Colon (tissue), 2 donors: Measurements from ENCODE around the gene FSTL5.
"Not testable (repeated sequence)": the region's sequence is repeated elsewhere in the genome, so short reads cannot be mapped to it uniquely, and the experiment has no call there.

Experiments
- FAIRE-seq: peaks from 2 replicates; lab custom pipeline; 2012; peaks lifted over from hg19 to GRCh38; lab: Jason Lieb, UNC
- donor health status: control.
- donor health status: control.

Gene FSTL5

DNA sequence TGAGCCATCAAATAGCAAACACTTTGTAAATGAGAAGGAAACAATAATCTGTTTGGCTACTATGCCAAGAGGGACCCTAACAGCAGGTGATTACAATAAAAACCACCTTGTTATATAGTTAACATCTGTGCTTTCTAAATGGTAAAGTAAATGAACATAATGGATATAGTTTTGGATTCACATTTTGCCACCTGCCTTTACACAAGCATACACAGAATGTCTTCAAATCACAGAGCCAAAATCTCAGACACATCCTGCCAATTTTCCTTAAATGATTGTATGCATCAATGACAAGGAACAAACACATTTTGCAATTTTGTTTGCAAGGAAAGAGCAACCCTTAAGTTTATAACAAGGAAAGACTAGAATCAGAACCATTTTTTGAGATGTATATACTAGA lies 334.2 kb downstream of the FSTL5 start:
- no peak for FAIRE-seq

DNA sequence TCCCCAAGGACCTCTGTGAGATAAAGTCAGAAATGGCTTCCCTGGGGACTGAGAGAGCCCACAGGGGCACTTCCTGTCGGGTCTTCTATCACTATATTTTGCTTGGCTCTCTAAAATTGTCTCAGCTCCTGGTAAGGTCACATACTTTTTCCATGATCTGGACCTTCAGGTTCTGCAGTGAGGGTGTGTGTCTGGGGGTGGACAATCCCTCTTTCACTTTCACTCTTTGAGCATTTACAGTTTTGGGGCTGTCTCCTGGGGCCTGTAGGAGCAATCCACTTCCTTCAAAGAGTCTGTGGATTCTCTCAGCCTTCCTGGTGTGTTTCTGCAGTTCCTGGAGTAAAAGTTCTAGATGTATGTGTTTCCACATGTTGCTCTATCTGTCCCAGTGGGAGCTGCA lies 335.7 kb downstream of the FSTL5 start:
- FAIRE-seq = no peak

DNA sequence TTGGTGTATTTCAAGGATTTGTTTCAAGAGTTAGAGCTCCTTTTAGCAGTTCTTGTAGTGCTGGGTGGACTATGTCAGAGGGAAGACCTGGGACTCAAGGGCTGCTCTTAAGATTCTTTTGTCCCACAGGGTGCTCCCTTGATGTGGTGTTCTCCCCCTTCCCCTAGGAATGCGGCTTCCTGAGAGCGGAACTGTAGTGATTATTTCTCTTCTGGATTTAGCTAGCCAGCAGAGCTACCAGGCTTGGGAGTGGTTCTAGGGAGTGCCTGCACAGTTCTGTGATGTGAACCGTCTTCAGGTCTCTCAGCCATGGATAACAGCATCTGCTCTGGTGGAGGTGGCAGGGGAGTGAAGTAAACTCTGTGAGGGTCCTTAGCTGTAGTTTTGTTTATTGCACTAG lies 336.8 kb downstream of the FSTL5 start:
- FAIRE-seq = no peak

DNA sequence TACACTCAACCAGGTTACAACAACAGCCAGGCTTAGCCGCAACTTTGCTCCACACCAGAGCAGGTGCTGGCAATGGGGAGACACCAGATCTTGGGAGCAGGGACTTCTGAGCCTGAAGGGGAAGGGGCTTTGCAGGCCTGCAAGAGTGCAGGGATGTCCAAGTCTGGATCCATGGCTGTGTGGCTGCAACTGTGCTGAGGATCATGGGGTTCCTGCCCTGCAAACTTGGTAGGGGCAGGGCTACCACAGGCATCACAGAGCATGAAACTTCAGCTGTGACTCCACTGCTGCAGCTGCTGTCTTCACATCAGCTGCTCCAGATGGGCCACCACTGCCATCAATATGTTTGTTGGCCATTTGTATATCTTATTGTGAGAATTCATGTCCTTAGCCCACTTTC lies 340.4 kb downstream of the FSTL5 start:
- FAIRE-seq = no peak

DNA sequence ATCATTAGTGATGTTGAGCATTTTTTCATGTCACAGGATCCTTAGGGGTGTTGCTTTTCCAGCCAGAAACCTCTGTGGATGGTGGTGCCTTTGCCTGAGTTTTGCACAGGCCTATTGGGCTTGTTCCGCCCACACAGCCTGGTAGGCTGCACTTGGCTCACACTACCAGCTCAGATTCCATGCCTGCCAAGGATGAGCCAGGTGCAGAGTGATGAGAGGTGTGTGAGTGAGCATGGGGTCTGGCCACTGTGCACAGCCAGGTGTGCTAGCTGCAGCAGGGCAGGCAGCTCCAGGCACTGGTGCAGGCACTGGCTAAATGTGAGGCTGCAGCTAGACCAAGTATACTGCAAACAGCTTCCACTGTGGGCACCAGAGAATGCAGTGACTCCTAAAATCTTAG lies 341.6 kb downstream of the FSTL5 start:
- no peak for FAIRE-seq

DNA sequence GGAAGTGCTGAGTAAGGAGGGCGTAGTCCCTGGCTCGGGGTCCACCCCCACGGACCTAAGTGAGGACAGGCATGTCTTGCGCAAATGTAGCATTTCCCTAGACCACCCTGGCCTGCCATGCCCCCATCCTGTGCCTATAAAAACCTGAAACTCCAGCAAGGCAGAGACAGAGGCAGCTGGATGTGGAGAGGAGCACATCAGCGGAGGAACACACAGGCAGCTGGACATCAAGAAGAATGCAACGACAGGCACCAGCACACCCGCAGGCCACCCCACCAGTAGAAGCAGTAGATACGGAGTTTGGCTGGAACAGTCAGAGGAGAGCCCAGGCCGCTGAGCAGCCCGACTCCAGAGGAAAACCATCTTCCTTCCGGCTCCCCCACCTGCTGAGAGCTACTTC lies 345.9 kb downstream of the FSTL5 start:
- FAIRE-seq = no peak

DNA sequence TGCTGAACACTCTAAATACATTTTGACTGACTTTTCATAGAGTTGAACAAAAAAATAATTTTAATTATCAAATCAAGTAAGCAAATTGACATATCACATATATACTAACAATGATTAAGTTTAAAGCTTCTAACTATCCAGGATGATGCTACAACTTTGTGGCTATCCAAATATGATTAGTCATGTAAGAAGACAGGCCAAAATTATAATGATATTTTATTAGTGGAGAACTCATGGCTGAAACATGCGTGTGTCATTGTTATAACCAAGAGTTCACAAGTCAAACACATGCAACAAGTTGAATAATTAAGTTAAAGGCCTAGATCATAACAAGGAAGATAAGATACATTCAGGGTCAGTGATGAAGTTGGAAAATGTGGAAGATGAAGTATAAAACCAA lies 346.8 kb downstream of the FSTL5 start:
- no peak for FAIRE-seq

DNA sequence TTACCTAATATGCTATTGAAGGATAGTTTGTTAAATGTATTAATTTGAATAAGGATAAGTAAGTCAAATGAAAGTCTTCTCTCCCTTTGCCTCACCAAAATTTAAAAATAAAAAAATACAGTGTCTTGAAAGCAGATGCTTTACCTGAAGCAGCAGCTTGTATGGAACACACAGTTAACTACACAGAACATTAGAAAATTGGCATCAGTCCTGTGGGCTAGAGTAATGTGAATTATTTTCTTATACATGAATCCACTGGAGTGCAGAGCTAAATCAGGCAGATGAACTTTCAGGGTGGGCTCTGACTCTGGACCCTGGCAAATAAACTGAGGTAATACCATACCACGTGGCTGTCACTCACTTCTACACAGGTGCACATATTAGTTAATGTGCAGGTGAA lies 348.0 kb downstream of the FSTL5 start:
- FAIRE-seq = no peak

DNA sequence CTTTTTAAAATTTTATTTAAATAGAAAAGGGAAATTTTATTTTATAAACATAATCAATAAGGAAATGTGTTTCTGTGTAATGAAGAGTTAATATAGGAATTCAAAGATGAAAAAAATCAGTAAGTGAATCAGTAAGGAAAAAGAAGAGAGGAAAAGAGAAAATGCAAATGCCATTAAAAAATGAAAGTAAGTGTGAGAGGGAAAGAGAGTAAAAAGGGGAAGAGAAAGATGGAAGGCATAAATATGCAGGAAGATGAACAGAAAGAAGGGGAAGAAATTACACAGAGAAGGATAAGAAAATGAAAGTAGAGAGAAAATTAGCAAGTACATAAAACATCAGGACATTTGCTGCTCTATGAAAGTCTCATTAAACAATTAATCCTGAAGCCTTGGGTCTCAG lies 349.9 kb downstream of the FSTL5 start:
- FAIRE-seq = no peak

DNA sequence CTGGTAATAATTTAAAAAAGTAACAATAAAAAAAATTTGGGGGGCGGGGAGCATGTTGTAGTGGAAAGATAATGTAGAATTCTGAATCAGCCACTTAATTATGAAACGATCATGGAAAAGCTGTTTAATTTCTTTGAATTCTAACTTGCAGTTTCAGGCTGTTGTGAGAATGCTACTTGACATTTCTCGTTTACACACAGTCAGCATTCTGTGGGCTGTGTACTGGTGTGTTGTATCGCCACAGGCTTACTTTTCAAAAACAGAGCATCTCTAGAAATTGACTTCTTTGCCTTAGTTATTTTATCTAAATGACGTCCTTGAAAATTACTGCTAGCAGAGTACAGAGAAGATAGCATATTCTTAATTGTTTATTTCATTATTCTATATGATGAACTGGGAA lies 350.4 kb downstream of the FSTL5 start:
- no peak for FAIRE-seq

DNA sequence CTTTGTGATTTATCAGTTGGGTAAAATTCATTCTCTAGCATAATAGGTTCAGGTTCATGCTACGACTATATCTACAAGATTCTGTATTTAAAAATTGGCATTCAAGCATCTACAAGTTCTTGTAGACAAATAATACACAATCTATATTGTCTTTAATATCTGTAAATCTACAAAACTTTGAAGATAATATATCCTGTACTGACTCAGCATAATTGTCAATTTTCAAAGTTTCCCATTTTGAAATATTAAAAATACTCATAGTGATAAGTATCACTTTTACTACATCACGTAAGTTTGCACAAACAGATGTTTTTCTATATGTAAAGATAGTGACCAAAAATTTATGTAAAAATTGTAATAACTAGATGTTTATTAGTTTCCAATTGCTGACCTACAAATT lies 360.6 kb downstream of the FSTL5 start:
- no peak for FAIRE-seq

DNA sequence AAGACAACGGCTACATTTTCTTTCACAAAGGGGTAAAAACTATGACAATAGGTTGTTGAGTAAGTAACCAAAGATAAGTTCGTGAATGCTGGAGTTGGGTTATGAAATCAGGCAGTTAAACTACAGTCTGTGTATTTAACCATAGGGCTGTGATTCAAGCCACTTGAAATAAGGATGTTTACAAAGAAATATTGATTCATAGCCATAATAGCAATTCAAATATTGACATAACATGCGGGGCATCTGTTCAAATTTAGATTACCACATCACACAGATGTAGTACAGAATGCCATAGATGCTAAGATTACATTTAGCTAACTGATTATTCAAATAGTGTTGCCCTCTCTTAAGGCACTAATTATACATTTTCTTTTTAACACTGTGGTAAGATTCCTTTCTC lies 364.1 kb downstream of the FSTL5 start:
- FAIRE-seq = no peak

DNA sequence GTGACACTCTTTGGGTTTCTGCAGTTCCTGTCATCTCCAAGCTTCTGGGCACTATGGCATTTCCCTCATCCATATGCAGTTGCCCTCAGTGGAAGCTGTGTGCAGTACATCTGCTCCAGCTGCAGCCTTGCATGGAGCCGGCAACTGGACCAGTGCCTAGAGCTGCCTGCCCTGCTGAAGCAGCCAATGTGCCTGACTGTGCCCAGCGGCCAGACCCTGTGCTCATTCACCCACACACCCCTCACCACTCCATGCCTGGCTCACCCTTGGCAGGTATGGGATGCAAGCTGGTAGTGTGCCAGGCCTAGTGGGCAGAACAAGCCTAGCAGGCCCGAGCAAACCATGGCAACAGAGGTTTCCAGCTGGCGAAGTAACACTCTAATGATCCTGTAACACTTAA lies 370.8 kb downstream of the FSTL5 start:
- no peak for FAIRE-seq

DNA sequence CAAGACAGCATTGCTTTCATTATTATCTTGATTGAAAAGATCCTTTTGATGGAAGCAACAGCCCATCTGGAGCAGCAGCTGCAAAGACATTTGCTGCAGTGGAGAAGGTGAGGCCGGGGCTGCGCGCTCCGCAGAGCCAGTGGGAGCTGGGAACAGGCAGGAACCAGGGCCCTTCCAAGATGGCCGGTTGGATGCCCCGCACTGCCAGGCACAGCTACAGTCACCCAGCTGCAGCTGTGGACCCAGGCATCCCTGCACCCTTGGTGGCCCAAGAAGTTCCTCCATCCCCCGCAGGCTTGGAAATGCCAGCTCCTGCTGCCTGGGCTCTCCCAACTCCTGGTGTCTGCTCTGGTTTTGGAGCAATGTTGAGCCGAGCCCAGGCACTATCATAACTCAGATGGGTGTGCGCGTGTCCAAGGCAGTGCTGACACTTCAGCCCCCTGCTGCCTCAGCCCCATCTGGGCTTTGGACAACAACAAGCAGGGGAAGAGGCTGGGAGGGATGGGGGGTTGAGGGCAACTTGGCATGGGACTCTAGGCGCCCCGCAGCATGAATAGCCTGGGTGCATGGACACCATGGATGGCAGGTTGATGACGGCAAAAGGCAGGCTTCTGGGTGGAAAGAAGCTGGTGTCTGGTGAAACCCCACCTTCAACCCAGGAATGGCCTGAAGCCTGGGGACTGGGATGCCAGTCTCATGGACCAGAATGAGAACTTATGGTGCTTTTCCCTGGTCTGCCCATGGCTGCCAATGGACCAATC lies 371.8 kb downstream of the FSTL5 start:
- no peak for FAIRE-seq

DNA sequence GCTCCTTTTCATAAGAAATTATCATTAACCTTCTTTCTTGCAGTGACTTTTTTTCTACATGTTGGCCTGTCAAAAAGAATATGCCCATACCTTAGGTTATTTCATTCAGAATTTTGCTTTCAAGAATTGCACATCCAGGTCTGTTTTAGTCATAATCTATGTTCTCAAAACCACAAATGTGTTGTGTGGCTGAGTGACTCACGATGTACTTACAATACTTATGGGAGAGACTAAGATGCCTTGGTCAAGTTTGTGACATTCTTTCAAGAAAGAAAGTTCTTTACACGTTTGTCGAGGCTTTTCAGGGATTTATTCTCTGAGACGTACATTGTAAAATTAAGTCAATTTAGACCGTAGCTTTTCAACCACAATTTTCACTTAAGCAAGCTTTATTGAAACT lies 396.7 kb downstream of the FSTL5 start:
- FAIRE-seq = no peak

DNA sequence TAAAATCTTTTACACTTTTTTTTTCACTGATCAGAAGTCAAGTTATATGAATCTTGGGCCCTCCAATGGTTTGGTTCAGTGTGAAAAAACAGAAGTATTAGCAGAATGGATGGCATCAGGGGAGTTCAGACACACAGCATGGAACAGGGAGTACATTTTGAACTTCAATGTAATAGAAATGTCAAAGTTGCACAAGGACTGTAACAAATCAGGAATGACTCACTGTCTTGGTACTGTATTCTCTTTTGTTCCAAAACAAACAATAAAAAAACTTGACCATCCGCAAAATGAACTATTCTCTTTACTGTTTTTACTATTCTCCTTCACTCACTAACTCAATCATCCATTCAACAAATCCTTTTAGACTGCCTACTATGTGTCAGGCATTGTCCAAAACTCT lies 401.0 kb downstream of the FSTL5 start:
- FAIRE-seq = no peak

DNA sequence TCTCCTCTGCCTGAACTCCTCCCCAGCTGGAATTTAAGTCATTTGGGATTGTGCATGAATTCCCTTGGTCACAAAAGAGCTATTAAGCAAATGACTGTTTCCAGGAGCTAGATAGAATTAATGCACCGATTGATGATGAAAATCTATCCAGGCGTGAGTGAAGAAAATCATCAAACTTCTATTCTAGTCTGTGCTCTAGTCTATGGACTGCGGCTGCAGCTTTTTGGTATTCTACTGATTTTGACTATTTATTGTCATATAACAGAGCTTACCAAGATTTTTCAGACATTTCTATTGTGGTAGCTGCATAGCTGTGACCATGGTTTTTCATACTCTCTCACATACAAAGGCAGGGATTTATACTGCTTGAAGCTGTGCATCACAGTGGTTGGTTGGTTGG lies 403.8 kb downstream of the FSTL5 start:
- no peak for FAIRE-seq

DNA sequence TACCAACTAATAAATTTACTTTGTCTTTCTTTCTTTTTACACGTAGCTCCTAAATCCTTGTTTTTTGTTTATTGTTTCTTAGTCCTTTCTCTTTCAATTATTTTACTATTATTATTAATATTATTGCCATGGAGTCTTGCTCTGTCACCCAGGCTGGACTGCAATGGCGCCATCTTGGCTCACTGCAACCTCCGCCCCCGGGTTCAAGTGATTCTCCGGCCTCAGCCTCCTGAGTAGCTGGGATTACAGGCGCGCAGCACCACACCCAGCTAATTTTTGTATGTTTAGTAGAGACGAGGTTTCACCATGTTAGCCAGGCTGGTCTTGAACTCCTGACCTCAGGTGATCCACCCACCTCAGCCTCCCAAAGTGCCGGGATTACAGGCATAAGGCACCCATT lies 405.4 kb downstream of the FSTL5 start:
- FAIRE-seq = not testable (repeated sequence)

DNA sequence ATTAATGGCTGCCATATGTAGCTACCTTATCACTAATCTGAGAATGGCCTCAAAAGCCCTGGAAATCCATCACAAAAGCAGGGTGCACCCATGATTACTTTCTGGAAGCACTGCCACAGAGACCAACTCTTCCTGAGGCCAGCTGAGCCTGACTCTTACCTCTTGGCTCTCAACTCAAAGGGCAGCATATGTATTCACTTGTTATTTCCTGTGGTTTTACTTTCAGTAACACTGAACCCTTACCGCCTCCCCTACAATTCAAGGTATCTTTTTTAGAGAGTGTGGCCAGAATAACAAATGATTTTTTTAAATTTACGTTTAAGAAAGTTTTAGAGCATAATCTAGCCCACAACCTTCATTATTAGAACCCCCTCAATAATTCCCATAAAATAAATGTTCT lies 434.9 kb downstream of the FSTL5 start:
- no peak for FAIRE-seq

DNA sequence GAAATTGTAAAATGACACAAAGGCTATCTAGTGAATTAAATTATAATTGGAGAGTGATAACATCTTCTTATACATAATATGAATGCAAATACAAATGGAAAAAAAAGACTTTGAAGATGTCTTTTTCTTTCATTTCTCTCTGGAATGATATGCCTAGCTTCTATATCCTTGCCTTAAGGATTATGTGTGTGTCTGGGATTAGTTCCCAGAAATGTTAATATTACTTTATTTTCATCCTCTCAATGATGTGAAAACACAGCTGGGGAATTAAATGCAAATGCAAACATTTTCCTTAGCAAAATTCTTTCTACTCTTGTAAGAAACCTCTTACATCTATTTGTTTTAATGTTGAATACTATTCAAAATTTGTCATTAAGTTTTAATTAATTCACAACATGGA lies 441.9 kb downstream of the FSTL5 start:
- FAIRE-seq = no peak

DNA sequence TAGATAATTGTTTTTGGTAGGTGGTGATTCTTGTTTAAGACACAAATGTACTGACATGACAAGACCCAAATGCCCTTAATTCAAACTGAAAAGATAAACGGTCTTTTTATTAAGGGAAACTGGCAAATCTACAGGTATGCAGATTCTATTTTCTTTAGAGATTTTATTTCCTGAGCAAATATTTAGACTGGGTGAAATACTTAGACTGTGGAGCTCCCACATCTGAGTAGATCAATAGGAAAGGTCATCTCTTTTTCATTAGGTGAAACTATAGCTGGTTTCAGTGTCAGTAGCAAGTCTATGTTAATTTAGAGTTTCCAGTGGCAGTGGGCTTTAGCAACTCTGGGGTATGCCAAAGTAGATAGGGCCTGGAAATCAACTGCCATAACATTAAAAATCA lies 446.7 kb downstream of the FSTL5 start:
- FAIRE-seq = no peak

DNA sequence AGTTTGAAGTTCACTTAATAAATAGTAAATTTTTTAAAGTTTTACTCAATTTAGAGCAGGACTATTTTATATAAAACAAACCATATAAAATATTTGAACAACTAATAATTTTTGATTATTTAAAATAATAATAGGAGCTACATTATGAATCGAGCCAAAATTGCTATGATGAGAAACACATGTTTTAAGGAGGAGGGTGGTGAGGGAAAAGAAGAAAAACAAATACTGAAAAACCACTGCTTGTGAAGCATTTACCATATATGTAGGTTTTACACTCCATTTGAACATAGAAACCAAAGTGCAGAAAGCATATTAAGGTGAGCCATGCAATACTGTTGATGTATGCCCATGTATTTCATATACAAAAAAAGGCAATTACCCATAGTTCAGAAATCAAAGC lies 448.9 kb downstream of the FSTL5 start:
- FAIRE-seq = no peak

DNA sequence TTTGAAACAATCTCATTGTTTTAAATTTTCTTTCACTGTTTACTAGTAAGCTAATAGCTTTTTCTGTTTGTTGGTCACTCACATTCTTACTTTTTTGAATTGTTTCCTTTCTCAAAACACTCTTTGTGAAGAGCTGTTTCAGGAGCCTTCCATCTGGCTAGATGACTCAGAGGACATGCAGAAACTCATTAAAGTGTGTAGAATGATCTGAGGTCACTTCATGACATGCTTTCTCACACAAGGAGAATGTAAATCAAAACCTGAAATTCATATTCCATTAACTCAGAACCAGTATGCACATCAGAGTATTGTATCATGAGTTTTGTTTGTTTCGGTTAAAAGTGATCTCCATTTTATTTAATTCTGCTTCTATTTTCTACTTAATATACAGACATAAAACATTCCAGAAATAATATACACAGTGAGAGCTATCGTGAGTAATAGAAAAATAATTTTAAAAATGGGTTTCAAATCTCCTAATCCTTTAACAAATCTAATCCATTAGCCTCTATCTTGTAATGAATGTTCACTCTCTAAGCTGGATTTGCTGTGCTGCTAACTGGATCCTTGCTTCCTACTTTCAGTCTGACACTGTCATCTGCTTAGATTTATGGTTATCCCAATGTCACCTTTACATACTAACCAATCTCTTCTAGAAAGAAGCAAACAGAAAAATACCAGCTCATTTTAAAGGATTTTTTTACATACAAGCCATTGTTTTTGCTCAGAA lies 449.6 kb downstream of the FSTL5 start:
- no peak for FAIRE-seq

DNA sequence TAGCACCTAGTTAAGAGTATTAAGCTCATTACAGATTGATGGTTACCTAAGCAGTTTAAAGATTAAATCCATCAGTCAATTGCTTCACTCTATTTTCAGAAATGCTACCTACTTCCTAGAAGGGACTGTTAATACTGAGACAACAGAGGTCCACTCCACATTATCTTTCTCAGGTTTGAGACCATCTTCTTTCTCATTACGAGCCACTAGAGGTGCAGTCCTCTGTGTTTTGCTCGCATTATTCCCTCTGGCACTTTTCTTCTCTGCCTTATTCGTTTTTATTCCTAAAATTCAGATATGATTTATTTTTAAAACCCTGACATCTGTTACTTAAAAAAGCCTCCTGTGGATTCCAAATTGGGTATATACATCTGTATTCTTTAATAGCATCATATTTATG lies 459.1 kb downstream of the FSTL5 start:
- no peak for FAIRE-seq
